ENCODE results near the gene OR2V1.

DNA sequence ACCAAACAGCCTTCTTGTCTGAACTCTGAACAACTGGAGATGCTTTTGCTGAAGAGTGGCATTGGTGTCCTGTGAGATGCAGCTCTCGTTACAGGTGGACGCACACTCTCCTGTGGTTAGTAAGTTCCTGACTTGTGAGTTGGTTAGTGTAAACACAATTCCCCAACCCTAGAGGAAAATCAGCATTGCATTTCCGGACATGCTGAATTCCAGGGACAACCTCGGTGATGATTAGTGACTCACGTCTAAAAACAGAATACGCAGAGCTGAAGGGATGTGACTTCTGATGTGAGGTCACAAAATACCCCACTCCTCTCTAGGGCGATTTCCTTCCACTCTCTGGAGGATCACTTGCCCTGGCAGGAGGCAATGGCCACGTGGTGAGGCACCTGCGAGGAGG is 21.4 kb upstream of the OR2V1 start:
- TF ChIP-seq, protein P1, sequence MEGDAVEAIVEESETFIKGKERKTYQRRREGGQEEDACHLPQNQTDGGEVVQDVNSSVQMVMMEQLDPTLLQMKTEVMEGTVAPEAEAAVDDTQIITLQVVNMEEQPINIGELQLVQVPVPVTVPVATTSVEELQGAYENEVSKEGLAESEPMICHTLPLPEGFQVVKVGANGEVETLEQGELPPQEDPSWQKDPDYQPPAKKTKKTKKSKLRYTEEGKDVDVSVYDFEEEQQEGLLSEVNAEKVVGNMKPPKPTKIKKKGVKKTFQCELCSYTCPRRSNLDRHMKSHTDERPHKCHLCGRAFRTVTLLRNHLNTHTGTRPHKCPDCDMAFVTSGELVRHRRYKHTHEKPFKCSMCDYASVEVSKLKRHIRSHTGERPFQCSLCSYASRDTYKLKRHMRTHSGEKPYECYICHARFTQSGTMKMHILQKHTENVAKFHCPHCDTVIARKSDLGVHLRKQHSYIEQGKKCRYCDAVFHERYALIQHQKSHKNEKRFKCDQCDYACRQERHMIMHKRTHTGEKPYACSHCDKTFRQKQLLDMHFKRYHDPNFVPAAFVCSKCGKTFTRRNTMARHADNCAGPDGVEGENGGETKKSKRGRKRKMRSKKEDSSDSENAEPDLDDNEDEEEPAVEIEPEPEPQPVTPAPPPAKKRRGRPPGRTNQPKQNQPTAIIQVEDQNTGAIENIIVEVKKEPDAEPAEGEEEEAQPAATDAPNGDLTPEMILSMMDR (IDR thresholded peaks at IDR 0.05; ENCODE audit: borderline replicate concordance, extremely low read depth, low read length, poor library complexity, severe bottlenecking): no peak
- TF ChIP-seq EZH2 (IDR thresholded peaks at IDR 0.05; ENCODE audit: borderline replicate concordance, low read depth, low read length, severe bottlenecking): no peak
